NCI-H1092 (cell line): Measurements from ENCODE around the gene COL15A1.

Source experiments
- DNase-seq: peaks from one replicate; lab custom pipeline; 2025; lab: John Stamatoyannopoulos, UW

The COL15A1 gene

GRCh38 chr9:99108131-99108530, 164.4 kb downstream of the COL15A1 start:
- DNase-seq, result no peak

- DNase-seq, result no peak
Observed at GRCh38 chr9:99109522-99109921, 165.8 kb downstream of the COL15A1 start.

GRCh38 chr9:99112750-99113413, 169.2 kb downstream of the COL15A1 start:
- DNase-seq, result no peak

GRCh38 chr9:99113414-99114048, 169.8 kb downstream of the COL15A1 start:
- DNase-seq, result no peak

- DNase-seq, result no peak
Observed at GRCh38 chr9:99114049-99114440, 170.3 kb downstream of the COL15A1 start.

- DNase-seq, result no peak
Observed at GRCh38 chr9:99114846-99115500, 171.3 kb downstream of the COL15A1 start.

GRCh38 chr9:99116003-99116411, 172.3 kb downstream of the COL15A1 start:
- no peak for DNase-seq

- DNase-seq, result no peak
Observed at GRCh38 chr9:99118782-99119466, 175.2 kb downstream of the COL15A1 start.

- DNase-seq, result no peak
Observed at GRCh38 chr9:99119976-99120655, 176.4 kb downstream of the COL15A1 start.
